HG03139 (cell line): ENCODE data around the gene ADD3.
"Not testable (repeated sequence)": the region's sequence is repeated elsewhere in the genome, so short reads cannot be mapped to it uniquely, and the experiment has no call there.

Experiments
- ATAC-seq: cut with Tn5 transposase; IDR thresholded peaks from one replicate; pipeline ENCODE4 v1.9.1; 2021; ENCODE audit not compliant: unreplicated experiment

ADD3 gene

GRCh38 chr10:109975244-109976190, 32.3 kb upstream of the ADD3 start:
- ATAC-seq, result no peak

GRCh38 chr10:109976681-109977080, 31.1 kb upstream of the ADD3 start:
- no peak for ATAC-seq

DNA sequence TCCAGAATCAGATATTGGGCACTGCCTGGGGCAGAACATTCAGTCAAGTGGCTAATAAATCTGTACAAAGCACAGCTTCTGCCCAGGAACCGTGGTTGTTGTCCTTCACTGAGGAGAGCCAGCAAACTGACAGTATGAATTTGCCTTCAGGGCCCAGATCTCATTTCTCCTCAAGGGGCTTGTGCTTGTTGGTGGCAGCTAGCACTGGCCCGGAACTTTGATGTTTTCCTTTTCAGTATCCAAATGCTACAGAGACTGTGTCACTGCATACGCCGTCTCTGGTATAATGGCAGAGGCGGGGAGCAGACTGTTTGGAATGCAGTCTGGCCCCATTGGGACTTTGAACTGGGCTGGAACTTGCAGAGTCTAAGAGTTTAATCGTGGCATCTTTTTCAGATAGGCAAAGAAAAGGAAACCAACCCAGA, 30.4 kb upstream of the ADD3 start:
- no peak for ATAC-seq

- no peak for ATAC-seq
Observed at GRCh38 chr10:109978481-109978880, 29.3 kb upstream of the ADD3 start.

- no peak for ATAC-seq
Observed at GRCh38 chr10:109979215-109979614, 28.6 kb upstream of the ADD3 start.

GRCh38 chr10:109981650-109982049, 26.1 kb upstream of the ADD3 start:
- ATAC-seq, result no peak

GRCh38 chr10:109982123-109982522, 25.7 kb upstream of the ADD3 start:
- ATAC-seq, result no peak

DNA sequence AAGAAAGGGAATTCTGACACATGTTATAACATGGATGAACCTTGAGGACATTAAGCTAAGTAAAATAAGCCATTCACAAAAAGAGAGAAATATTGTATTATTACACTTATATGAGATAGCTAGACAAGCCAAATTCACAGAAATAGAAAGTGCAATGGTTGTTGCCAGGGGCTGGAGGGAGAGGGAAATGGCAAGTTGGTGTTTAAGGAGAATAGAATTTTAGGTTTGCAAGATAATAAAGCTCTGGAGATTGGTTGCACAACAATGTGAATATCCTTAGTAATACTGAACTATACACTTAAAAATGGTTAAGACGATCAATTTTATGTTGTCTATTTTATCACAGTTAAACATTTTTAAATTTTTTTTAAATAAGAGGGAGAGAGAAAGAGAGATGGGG, 25.0 kb upstream of the ADD3 start:
- ATAC-seq, result no peak

DNA sequence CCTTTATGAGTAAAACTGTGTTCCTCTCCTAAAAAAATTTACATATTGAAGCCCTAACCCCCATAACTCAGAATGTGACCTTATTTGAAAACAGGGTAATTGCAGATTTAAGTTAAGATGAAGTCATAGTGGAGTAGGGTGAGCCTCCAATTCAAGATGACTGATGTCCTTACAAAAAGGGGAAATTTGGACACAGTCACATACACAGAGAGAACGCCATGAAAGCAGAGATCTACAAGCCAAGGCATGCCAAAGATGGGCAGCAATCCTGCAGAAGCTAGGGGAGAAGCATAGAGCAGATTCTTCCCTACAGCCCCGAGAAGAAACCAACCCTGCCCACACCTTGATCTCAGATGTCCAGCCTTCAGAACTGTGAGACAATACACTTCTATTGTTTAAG, 23.8 kb upstream of the ADD3 start:
- ATAC-seq, result no peak

DNA sequence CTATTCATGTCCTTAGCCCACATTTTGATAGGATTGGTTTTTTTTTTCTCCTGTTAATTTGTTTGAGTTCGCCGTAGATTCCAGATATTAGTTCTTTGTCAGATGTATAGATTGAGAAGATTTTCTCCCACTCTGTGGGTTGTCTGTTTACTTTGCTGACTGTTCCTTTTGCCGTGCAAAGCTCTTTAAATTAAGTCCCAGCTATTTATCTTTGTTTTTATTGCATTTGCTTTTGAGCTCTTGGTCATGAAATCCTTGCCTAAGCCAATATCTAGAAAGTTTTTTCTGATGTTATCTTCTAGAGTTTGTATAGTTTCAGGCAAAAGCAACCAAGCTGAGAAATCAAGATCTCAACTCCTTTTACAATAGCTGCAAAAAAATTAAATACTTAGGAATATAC, 22.0 kb upstream of the ADD3 start:
- ATAC-seq, result not testable (repeated sequence)

DNA sequence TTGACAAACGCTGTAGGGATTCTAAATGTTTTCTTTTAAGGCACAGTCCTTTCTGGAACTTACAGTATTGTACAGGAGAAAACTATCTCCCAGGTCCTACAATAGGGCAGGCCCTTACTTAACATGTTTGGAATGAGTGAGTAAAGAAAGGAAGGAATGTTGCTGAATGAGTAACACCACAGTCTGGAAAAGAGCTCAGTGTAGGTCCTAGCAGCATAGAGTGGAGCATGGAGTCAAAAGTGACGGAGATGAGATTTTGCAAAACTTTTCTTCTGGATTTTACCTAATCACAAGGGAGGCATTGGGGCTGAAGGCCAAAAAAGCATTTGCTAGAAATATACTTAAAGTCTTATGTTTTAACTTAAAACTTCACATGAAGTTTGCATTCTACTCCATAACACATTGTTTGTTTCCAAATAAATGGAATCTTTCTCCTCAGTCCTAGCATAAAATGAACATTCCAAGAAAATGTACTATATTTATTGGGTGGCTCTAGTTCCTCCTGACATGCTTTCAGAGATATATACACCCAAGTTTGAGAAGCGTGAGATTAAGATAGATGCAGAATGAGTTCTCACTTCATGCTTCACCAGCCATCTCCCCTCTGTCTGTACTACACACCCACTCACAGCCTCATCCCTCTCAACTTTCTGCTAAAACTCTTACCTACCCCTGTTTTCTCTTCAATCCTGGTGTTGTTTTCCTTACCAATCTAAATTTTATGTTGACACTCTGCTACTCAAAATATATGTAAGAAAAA, 20.2 kb upstream of the ADD3 start:
- ATAC-seq, result no peak

DNA sequence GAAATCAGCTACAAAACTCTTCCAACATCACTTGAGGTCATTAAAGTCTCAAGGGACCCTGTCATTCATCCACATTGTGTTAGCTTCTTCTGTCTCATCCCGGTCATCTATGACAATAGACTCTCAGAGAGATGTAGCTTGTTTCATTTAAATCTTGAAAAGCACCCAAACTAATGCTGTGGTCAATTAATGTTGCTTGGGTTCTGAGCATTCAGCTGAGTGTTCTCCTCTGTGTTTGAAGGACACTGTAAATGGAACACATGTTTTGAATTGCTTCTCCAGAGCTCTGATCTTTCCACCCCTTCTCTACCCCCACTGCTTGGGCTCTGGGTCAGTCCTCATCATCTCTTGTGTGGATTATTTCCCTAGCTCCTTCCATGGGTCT, 19.6 kb upstream of the ADD3 start:
- no peak for ATAC-seq

- no peak for ATAC-seq
Observed at GRCh38 chr10:109991266-109991855, 16.4 kb upstream of the ADD3 start.

DNA sequence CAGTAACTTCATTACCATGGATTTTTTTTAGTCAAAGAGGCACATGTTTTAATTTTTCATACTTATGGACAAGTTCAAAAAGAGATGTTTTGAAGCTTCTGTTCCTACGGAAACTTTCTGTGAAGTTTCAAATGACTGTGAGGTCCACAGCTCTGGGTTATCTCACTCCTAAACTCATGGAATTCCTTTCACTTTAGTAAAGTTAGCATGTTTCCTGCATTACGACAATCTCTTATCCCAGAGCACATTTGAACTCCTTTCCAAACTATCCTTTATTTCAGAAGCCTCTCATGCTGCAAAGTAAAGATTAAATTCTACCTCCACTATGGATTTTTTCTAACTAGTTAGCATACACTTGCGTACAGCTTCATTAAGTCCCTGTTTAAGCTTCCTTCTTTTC, 15.3 kb upstream of the ADD3 start:
- ATAC-seq, result no peak

- no peak for ATAC-seq
Observed at GRCh38 chr10:109993551-109994330, 14.0 kb upstream of the ADD3 start.

GRCh38 chr10:109994711-109995577, 12.8 kb upstream of the ADD3 start:
- no peak for ATAC-seq

DNA sequence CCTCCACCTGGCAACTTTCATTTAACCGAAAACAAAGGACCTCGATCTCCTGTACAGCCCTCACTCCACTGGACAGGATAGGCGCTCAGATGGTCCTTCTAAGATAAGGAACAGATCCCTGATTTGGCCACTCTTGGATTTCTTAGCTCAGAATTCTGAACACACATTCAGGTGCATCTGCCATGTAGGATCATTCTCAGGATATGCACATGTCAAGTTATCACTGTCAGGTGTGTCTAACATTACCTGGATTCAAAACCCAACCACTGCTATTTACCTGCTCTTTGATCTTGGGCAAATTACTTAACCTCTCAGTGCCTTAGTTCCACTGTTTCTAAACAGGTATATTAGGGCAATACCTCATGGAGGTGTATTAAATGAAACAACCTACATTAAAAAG, 12.2 kb upstream of the ADD3 start:
- ATAC-seq, result no peak

DNA sequence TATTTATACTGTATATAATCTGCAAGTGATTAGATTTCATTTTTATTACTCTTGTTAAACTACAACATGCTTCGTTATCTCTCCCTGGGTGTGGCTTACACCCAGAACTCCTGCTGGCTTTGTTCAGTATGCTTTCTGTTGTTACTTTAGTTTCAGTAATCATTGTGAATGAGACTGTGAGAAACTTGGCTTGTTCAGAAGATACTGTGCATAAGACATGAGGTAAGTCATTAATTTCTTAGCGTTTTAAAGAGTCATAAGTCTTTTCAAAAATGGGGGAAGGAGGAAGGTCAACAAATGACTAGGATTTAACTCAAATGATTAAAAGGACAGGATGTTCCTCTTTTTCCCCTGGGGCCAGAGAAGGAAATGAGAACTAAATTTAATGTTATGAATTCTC, 11.6 kb upstream of the ADD3 start:
- ATAC-seq, result peak; percentile 68

GRCh38 chr10:109996766-109997171, 11.0 kb upstream of the ADD3 start:
- peak; percentile 34 for ATAC-seq

DNA sequence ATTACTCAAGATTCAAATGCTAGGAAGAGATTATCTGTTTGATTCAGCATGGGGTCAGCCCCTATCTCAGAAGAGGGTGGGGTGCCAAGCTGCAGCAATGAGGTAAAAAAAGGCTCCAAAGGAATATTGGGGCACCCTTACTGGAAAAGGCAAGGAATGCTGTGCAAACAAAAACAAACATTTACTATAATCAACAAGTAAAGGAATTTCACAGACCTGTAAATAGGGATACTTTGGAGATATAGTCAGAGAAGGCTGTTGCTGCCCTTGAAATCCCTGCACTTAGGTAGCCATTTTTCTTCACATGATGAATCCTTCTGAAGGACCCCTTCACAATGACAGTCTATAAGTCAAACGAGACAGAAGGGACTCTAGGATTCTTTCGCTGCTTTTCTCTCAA, 10.6 kb upstream of the ADD3 start:
- no peak for ATAC-seq
